ENCODE results near the gene LRRK1.

LRRK1 gene

GRCh38 chr15:100941536-100941935 lies 22.4 kb downstream of the LRRK1 start:
- DNase-seq = no peak

GRCh38 chr15:100942656-100943425 lies 23.7 kb downstream of the LRRK1 start:
- no peak for DNase-seq

GRCh38 chr15:100944244-100944895 lies 25.2 kb downstream of the LRRK1 start:
- no peak for DNase-seq

GRCh38 chr15:100944986-100945385 lies 25.8 kb downstream of the LRRK1 start:
- no peak for DNase-seq

GRCh38 chr15:100947760-100948429 lies 28.7 kb downstream of the LRRK1 start:
- no peak for DNase-seq

- no peak for DNase-seq
Observed at GRCh38 chr15:100948430-100948762, 29.2 kb downstream of the LRRK1 start.

GRCh38 chr15:100949691-100950090 lies 30.5 kb downstream of the LRRK1 start:
- no peak for DNase-seq

GRCh38 chr15:100951965-100952364 lies 32.8 kb downstream of the LRRK1 start:
- DNase-seq = no peak

- DNase-seq = no peak
Observed at GRCh38 chr15:100952566-100952965, 33.4 kb downstream of the LRRK1 start.

- DNase-seq = no peak
Observed at GRCh38 chr15:100958326-100959065, 39.3 kb downstream of the LRRK1 start.

GRCh38 chr15:100959066-100960050 lies 40.2 kb downstream of the LRRK1 start:
- no peak for DNase-seq

- DNase-seq = no peak
Observed at GRCh38 chr15:100966997-100967396, 47.8 kb downstream of the LRRK1 start.

- DNase-seq = no peak
Observed at GRCh38 chr15:100968050-100968966, 49.2 kb downstream of the LRRK1 start.

- no peak for DNase-seq
Observed at GRCh38 chr15:100972975-100973350, 53.8 kb downstream of the LRRK1 start.

GRCh38 chr15:100973351-100974111 lies 54.4 kb downstream of the LRRK1 start:
- DNase-seq = no peak

- DNase-seq = no peak
Observed at GRCh38 chr15:100975043-100975442, 55.9 kb downstream of the LRRK1 start.

- DNase-seq = no peak
Observed at GRCh38 chr15:100980410-100981046, 61.4 kb downstream of the LRRK1 start.

- no peak for DNase-seq
Observed at GRCh38 chr15:100981086-100981485, 61.9 kb downstream of the LRRK1 start.

GRCh38 chr15:100983221-100983620 lies 64.1 kb downstream of the LRRK1 start:
- no peak for DNase-seq

GRCh38 chr15:100985401-100985800 lies 66.2 kb downstream of the LRRK1 start:
- DNase-seq = no peak

Data from 8988T (cell line).